Measurements from ENCODE around the gene ODC1. TPM values are rescaled to one million over a fixed set of nuclear protein-coding genes. Genes with fewer than 3 reads are reported as not detected.

Gene ODC1
- total RNA-seq, 1 donor: 109 TPM

DNA sequence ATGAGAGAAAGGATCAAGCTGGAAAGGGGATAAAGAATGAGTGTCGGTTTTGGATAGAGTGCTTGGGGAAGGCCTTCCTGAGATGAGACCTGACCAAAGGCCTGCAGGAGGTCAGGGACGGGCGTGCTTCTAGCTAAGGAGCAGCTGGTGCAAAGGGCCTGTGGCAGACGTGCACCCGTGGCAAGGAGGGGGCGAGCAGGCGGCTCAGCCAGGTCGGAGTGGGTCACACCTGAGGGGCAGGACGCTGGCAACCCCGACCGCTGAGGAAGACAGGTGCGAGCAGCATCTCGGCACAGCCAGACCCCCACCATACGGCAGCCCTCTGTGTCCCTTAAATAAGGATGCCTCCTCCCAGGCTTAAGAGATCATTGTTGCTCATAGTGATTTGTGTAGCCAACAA is 48.1 kb downstream of the ODC1 start:
- Histone ChIP-seq H3K4me1 (ENCODE audit: insufficient read depth, low read length) (peaks cover 29% of the 10 kb centered on the region), H3K79me2 (ENCODE audit: insufficient read depth, low read length) (peaks cover 61% of the 10 kb centered on the region), H3K9me3 (ENCODE audit: low read depth, low read length) (no peaks in the 10 kb centered on the region), H3K4me2 (ENCODE audit: insufficient read depth, low read length) (no peak overlapping the region), H3K4me3 (ENCODE audit: insufficient read depth, low read length) (no peak overlapping the region), H3K27ac (ENCODE audit: low read depth, low read length) (no peak overlapping the region), H2AFZ (ENCODE audit: low read length) (no peak overlapping the region), H4K20me1 (ENCODE audit: insufficient read depth, low read length) (peaks cover 13% of the 10 kb centered on the region), H3K36me3 (ENCODE audit: insufficient read depth, low read length) (no peaks in the 10 kb centered on the region), H3K27me3 (ENCODE audit: insufficient read depth, low read length) (no peaks in the 10 kb centered on the region)
- TF ChIP-seq, protein P1, sequence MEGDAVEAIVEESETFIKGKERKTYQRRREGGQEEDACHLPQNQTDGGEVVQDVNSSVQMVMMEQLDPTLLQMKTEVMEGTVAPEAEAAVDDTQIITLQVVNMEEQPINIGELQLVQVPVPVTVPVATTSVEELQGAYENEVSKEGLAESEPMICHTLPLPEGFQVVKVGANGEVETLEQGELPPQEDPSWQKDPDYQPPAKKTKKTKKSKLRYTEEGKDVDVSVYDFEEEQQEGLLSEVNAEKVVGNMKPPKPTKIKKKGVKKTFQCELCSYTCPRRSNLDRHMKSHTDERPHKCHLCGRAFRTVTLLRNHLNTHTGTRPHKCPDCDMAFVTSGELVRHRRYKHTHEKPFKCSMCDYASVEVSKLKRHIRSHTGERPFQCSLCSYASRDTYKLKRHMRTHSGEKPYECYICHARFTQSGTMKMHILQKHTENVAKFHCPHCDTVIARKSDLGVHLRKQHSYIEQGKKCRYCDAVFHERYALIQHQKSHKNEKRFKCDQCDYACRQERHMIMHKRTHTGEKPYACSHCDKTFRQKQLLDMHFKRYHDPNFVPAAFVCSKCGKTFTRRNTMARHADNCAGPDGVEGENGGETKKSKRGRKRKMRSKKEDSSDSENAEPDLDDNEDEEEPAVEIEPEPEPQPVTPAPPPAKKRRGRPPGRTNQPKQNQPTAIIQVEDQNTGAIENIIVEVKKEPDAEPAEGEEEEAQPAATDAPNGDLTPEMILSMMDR (IDR thresholded peaks at IDR 0.05; ENCODE audit: extremely low read depth, low read depth, low read length): no peak
- peak; percentile 4 for DNase-seq (ENCODE audit: insufficient read length, low spot score, missing footprints)

DNA sequence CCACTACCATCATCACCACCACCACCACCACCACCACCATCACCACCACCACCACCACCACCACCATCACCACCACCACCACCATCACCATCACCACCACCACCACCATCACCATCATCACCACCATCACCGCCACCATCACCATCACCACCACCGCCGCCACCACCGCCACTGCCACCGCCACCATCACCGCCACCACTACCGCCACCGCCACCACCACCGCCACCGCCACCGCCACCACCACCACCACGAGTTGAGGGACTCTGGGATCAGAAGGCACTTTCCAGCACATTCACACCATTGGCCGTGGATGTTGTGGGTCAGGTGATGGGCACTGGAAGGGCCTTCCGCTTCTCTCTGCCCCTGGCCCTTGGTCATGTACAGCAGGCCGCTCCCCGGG is 48.8 kb downstream of the ODC1 start:
- Histone ChIP-seq H3K79me2 (ENCODE audit: insufficient read depth, low read length) (peaks cover 63% of the 10 kb centered on the region), H3K4me3 (ENCODE audit: insufficient read depth, low read length) (no peak overlapping the region), H4K20me1 (ENCODE audit: insufficient read depth, low read length) (peaks cover 14% of the 10 kb centered on the region), H3K4me1 (ENCODE audit: insufficient read depth, low read length) (peaks cover 23% of the 10 kb centered on the region), H3K36me3 (ENCODE audit: insufficient read depth, low read length) (no peaks in the 10 kb centered on the region), H3K9me3 (ENCODE audit: low read depth, low read length) (no peaks in the 10 kb centered on the region), H3K4me2 (ENCODE audit: insufficient read depth, low read length) (no peak overlapping the region), H3K27ac (ENCODE audit: low read depth, low read length) (no peak overlapping the region), H2AFZ (ENCODE audit: low read length) (no peak overlapping the region), H3K27me3 (ENCODE audit: insufficient read depth, low read length) (no peaks in the 10 kb centered on the region)
- TF ChIP-seq, protein P1 (IDR thresholded peaks at IDR 0.05; ENCODE audit: extremely low read depth, low read depth, low read length): no peak
- no peak for DNase-seq (ENCODE audit: insufficient read length, low spot score, missing footprints)

DNA sequence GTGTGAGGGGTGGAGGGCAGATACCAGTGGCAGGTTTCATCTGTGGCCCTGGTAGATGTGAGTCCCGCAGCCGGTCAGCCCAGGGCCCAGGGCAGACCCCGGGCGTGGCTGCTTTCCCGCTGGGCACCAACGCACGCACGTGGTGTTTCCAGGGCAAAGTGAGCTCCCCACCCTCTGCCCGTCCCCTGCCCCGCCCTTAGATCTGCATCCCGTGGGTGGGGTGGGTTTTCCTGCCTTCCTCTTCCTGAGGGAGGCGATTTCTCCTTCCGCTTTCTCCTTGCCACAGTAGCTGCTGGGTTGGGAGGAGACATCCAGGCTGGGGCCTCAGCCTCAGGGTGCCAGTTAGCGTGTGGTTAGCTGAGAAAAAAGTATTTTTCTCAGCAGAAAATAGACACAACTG is 49.6 kb downstream of the ODC1 start:
- no peak overlapping the region for H3K27ac ChIP-seq (ENCODE audit: low read depth, low read length)
- TF ChIP-seq, protein P1 (IDR thresholded peaks at IDR 0.05; ENCODE audit: extremely low read depth, low read depth, low read length): no peak
- H3K4me1 ChIP-seq (ENCODE audit: insufficient read depth, low read length): peaks cover 14% of the 10 kb centered on the region
- H3K79me2 ChIP-seq (ENCODE audit: insufficient read depth, low read length): peaks cover 67% of the 10 kb centered on the region
- H3K9me3 ChIP-seq (ENCODE audit: low read depth, low read length): no peaks in the 10 kb centered on the region
- no peaks in the 10 kb centered on the region for H3K36me3 ChIP-seq (ENCODE audit: insufficient read depth, low read length)
- no peaks in the 10 kb centered on the region for H3K27me3 ChIP-seq (ENCODE audit: insufficient read depth, low read length)
- no peak overlapping the region for H3K4me3 ChIP-seq (ENCODE audit: insufficient read depth, low read length)
- H2AFZ ChIP-seq (ENCODE audit: low read length): no peak overlapping the region
- peaks cover 18% of the 10 kb centered on the region for H4K20me1 ChIP-seq (ENCODE audit: insufficient read depth, low read length)
- H3K4me2 ChIP-seq (ENCODE audit: insufficient read depth, low read length): no peak overlapping the region
- peak; percentile 31 for DNase-seq (ENCODE audit: insufficient read length, low spot score, missing footprints)

DNA sequence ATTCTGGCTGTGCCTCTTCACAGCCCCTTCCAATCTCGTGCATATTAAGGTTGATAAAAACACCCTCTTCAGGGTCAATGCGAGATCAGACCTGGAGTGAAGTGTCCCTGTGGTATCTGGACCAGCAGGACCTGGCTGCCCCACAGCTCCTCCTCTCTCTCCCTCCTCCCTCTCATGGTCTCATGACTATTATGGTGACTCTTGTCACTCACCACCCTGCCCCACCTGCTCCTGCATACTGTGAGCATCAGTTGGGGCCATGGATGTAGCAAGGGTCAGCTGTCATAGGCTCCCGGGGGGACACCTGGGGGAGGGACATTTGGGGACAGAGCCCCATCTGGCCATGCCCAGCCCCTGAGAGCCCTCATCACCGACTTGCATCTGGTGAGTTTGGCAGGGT is 50.2 kb downstream of the ODC1 start:
- peaks cover 20% of the 10 kb centered on the region for H4K20me1 ChIP-seq (ENCODE audit: insufficient read depth, low read length)
- no peak overlapping the region for H3K27ac ChIP-seq (ENCODE audit: low read depth, low read length)
- H3K79me2 ChIP-seq (ENCODE audit: insufficient read depth, low read length): peaks cover 73% of the 10 kb centered on the region
- TF ChIP-seq, protein P1 (IDR thresholded peaks at IDR 0.05; ENCODE audit: extremely low read depth, low read depth, low read length): no peak
- no peak overlapping the region for H2AFZ ChIP-seq (ENCODE audit: low read length)
- no peaks in the 10 kb centered on the region for H3K9me3 ChIP-seq (ENCODE audit: low read depth, low read length)
- peak; percentile 52 for DNase-seq (ENCODE audit: insufficient read length, low spot score, missing footprints)
- H3K36me3 ChIP-seq (ENCODE audit: insufficient read depth, low read length): no peaks in the 10 kb centered on the region
- H3K4me3 ChIP-seq (ENCODE audit: insufficient read depth, low read length): no peak overlapping the region
- H3K4me1 ChIP-seq (ENCODE audit: insufficient read depth, low read length): peaks cover 10% of the 10 kb centered on the region
- H3K4me2 ChIP-seq (ENCODE audit: insufficient read depth, low read length): no peak overlapping the region
- no peaks in the 10 kb centered on the region for H3K27me3 ChIP-seq (ENCODE audit: insufficient read depth, low read length)

All from osteoblast (primary cell).